HG02642 (cell line): ENCODE measurements around the gene SCGB1D4.
"Not testable (repeated sequence)": the region's sequence is repeated elsewhere in the genome, so short reads cannot be mapped to it uniquely, and the experiment has no call there.

ENCODE experiments used
- ATAC-seq: cut with Tn5 transposase; IDR thresholded peaks from one replicate; pipeline ENCODE4 v1.9.1; 2021; ENCODE audit warnings: mild to moderate bottlenecking; ENCODE audit not compliant: unreplicated experiment, poor library complexity

The SCGB1D4 gene

DNA sequence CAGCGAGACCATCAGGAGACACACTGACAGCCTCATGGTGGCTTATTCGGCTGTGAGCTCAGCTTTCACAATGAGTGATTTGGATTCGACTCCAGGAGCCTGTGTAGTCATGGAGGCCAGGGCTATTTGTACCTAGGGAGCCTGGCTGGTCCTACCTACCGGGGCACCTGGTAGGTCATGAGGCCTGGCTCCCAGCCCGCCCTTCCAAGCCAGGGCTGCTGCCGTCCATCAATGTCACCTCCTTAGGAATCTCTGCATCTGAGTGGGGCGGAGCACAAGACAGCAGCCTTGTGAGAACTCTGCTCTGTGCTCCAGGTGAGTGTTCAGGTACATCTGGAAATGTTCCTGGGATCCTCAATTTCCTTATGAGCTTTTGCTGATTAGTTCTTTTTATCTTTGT is at the start of gene SCGB1D4:
Gene SCGB1D4 (minus strand): TSS at position 101 of the 400 bp plus-strand sequence. CDS start 65 bp downstream, at position 36.
- ATAC-seq: no peak

DNA sequence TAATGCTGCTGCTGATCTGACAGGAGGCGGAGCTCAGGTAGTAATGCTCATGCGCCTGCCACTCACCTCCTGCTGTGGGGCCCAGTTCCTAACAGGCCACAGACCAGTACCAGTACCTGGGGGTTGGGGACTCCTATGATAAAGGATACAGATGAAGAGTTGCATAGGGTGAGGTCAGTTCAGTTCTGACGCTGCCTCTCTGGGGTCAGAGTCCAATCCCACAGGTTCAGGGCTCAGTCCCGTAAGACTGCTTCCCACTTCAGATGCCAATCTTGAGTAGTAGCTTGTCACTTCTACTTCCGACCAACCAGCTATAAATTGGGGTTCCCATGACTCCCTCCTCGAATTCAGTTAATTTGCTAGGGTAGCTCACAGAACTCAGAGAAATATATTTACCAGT is 47.0 kb upstream of the SCGB1D4 start:
- ATAC-seq: no peak

- no peak for ATAC-seq
Observed at GRCh38 chr11:62344210-62344609, 45.3 kb upstream of the SCGB1D4 start.

GRCh38 chr11:62343646-62344190 is 44.8 kb upstream of the SCGB1D4 start:
- not testable (repeated sequence) for ATAC-seq

GRCh38 chr11:62341588-62341987 is 42.7 kb upstream of the SCGB1D4 start:
- no peak for ATAC-seq

GRCh38 chr11:62340269-62340901 is 41.5 kb upstream of the SCGB1D4 start:
- ATAC-seq: no peak

DNA sequence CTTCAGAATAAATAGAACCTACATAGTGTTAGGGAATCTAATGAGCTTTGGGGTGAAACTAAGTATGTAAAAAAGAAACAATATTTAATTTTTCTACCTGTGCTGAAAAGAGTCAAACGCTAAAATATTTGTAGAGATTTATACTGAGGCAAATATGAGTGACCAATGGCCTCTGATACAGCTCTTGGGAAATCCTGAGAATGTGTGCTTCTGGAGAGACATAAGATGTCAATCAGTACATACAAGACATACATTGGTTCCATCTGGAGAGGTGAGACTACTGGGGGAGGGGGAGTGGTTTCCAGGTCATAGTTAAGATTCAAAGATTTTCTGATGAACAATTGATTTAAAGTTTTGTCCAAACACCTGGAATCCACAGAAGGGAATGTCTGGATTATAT is 39.3 kb upstream of the SCGB1D4 start:
- ATAC-seq: no peak

GRCh38 chr11:62337303-62338181 is 38.7 kb upstream of the SCGB1D4 start, which contains the start of gene ASRGL1:
ASRGL1 (plus strand) TSS chr11:62337448; CDS start chr11:62337978, 530 bp downstream.
- ATAC-seq: no peak

DNA sequence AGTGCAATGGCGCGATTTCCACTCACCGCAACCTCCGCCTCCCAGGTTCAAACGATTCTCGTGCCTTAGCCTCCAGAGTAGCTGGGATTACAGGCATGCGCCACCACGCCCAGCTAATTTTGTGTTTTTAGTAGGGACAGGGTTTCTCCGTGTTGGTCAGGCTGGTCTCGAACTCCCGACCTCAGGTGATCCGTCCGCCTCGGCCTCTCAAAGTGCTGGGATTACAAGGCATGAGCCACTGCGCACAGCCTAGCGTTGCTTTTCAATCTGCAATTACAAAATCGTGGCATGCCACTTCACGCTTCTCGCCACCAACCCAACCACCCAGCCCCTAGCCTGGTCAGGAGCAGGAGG is 38.1 kb upstream of the SCGB1D4 start:
- ATAC-seq: not testable (repeated sequence)

DNA sequence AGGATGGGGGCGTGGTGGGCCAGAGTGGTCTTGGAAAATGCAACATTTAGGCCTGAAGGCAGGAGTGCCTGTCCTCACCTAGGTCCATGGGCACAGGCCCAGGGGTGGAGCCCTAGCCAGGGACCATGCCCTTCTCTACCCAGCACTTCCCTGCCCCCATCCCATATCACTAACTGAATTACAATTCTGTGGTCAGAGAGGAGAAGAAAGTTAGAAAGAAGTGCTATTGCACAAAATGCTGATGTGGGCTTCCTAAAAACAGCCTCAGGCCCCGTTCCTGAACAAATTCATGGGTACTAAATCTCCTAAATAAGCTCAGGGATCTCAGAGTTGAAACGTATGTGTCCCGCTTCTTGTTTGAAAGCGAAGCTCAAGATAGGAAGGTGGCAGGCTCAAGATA is 34.9 kb upstream of the SCGB1D4 start:
- no peak for ATAC-seq

GRCh38 chr11:62331264-62331663 is 32.4 kb upstream of the SCGB1D4 start:
- ATAC-seq: not testable (repeated sequence)

DNA sequence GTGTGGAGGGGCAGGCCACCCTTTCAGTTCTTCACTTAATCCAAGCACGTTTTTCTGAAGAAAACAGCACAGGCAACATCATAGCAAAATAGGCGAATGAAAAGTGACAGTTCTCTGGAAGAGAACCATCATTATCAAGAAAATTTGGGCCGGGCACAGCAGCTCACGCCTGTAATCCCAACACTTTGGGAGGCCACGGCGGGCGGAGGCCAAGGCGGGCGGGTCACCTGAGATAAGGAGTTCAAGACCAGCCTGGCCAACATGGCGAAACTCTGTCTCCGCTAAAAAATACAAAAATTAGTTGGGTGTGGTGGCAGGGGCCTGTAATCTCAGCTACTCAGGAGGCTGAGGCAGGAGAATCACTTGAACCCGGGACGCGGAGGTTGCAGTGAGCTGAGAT is 28.7 kb upstream of the SCGB1D4 start:
- ATAC-seq: not testable (repeated sequence)

DNA sequence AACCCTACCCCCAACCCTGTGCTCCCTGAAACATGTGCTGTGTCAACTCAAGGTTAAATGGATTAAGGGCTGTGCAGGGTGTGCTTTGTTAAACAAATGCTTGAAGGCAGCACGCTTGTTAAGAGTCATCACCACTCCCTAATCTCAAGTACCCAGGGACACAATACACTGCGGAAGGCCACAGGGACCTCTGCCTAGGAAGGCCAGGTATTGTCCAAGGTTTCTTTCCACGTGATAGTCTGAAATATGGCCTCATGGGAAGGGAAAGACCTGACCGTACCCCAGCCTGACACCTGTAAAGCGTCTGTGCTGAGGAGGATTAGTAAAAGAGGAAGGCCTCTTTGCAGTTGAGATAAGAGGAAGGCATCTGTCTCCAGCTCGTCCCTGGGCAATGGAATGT is 27.8 kb upstream of the SCGB1D4 start:
- ATAC-seq: not testable (repeated sequence)

DNA sequence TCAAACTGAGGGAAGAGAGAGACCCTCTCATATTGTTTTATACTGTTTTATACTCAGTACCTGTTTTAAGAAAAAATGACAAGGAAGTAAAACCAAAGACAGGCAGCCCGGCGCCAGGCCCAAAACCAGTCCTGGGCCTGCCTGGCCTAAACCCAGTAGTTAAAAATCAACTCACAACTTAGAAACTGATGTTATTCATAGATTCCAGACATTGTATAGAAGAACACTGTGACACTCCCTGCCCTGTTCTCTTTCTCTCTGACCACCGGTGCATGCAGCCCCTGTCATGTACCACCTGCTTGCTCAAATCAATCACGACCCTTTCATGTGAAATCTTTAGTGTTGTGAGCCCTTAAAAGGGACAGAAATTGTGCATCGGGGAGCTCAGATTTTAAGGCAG is 26.9 kb upstream of the SCGB1D4 start:
- ATAC-seq: not testable (repeated sequence)

DNA sequence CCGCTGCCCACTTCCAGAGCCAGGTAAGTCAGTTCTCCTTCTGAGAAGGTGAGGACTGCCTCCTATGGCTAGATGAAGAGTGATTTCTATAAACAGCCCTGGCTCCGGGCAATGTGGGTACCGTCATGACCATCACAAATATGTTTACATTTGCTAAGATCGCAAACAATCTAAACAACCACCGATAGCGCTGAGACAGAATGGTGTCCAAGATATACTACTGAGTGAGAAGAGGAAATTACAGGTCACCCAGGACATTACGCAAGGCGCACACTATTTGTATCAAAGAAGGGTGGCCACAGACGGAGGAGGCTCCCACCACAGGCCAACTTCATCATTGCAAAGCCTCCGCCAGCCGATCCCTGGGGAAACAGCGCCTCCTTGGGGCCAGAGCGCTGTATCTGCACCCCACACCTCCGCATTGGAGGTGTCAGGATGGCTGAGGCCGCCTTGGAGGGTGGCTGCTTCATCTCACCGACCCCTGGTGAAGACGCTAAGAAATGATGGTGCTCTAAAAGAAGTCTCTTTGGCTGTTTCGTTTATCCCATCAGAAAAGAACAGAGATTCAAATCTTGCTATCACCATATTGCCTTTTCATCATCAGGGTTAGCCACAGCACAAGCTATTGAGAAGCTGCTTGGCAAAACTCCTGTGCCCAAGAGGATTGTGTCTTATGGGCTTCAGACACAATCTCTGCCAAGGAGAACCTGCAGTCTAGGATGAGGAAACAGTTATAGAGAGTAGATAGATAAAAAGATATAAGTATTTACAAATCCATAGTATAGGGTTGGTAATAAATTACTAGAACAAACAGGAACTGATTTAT is 26.1 kb upstream of the SCGB1D4 start:
- no peak for ATAC-seq

GRCh38 chr11:62322524-62322923 is 23.6 kb upstream of the SCGB1D4 start:
- no peak for ATAC-seq

DNA sequence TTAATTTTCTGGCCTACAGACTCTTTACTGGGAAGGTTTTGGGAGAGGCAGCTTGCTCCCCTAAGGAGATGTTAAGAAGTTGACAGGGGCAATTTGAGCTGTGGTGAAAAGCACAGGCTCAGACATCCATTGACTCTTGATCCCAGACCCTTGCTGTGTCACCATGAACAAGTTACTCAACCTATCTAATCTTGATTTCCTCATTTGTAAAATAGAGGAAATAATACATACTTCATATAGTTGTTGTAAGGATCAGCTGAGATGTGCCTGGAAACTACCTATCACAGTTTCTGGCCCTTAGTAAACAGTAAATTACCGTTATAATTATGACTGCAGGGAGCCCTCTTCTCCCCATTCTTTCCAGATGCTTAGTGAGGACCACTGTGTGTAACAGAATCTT is 16.6 kb upstream of the SCGB1D4 start:
- no peak for ATAC-seq

DNA sequence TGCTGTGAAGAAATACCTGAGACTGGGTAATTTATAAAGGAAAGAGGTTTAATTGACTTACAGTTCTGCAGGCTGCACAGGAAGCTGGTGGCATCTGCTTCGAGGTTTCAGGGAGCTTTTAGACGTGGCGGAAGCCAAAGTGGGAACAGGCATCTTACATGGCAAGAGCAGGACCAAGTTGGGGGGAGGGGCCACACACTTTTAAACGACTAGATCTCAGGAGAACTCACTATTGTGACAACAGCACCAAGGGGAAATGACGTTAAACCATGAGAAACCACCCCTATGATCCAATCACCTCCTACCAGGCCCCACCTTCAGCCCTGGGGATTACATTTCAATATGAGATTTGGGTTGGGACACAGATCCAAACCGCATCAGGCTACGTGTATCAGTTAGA is 11.1 kb upstream of the SCGB1D4 start:
- ATAC-seq: no peak

GRCh38 chr11:62307950-62308349 is 9.1 kb upstream of the SCGB1D4 start:
- ATAC-seq: no peak

- ATAC-seq: no peak
Observed at GRCh38 chr11:62306227-62306626, 7.4 kb upstream of the SCGB1D4 start.
